HepG2 (cell line): Measurements from ENCODE around the gene HTRA1. TPM values are rescaled to one million over a fixed set of nuclear protein-coding genes. Genes with fewer than 3 reads are reported as not detected.

Source experiments
- ATAC-seq: fragments of 200-7000 bp; cut with Tn5 transposase; 3 replicates; pipeline ENCODE4 v1.9.1; 2020; ENCODE audit warnings: mild to moderate bottlenecking, moderate library complexity
- BruUV-seq: library from RNA; stranded (reverse); fragments of 400-500 nt; replicated peaks from 2 replicates; lab custom pipeline; 2021; lab: Mats Ljungman, UMichigan
- CTCF ChIA-PET: fragments of 300-600 bp; formaldehyde crosslinking; extraction: SDS; loops from one replicate; lab custom pipeline; 2021; ENCODE audit warnings: low total read pairs, inconsistent platforms, low intra/inter-chr PET ratio; lab: Yijun Ruan, JAX
- POLR2A ChIA-PET: fragments of 350-600 bp; sonication (Branson Sonifier 250); formaldehyde crosslinking; loops from one replicate; lab custom pipeline; 2020; ENCODE audit warnings: antibody characterized with exemption, inconsistent platforms; lab: Yijun Ruan, JAX
- DNase-seq: peaks from one replicate; pipeline ENCODE4 v3.0.0-alpha.2; 2015; ENCODE audit warnings: low spot score
- FAIRE-seq: peaks from 3 replicates; lab custom pipeline; 2011; peaks lifted over from hg19 to GRCh38; lab: Jason Lieb, UNC
- H2AFZ ChIP-seq: one replicate; pipeline ENCODE4 v1.6.1; 2011; ENCODE audit warnings: low read length, inconsistent platforms
- H3K27ac ChIP-seq: fragments of 300-600 bp; 3 replicates; pipeline ENCODE4 v1.8.0; 2011; ENCODE audit warnings: mixed run types, mild to moderate bottlenecking, mixed read lengths, low read length, inconsistent platforms; ENCODE audit not compliant: insufficient read depth; ENCODE audit errors: extremely low read length
- H3K27me3 ChIP-seq, 2 experiments: fragments of 200-600 bp in 1 of 2; 2 replicates in 1 of 2; 3 replicates in 1 of 2; pipeline versions ENCODE4 v1.6.0 to v1.8.0; 2011; ENCODE audit warnings: low read length in 2 of 2, mild to moderate bottlenecking in 2 of 2, moderate library complexity in 2 of 2, inconsistent platforms in 1 of 2; ENCODE audit not compliant: insufficient read depth in 2 of 2, control insufficient read depth in 1 of 2
- H3K36me3 ChIP-seq, 2 experiments: fragments of 200-600 bp in 1 of 2; replicated peaks in 1 of 2; 2 replicates in 1 of 2; 3 replicates in 1 of 2; pipeline versions ENCODE4 v1.5.1 to v1.8.0; 2011; ENCODE audit warnings: low read length in 2 of 2, inconsistent platforms in 1 of 2; ENCODE audit not compliant: insufficient read depth in 2 of 2, control insufficient read depth in 1 of 2
- H3K4me1 ChIP-seq: 2 replicates; pipeline ENCODE4 v1.5.1; 2012; ENCODE audit warnings: low read length, inconsistent platforms; ENCODE audit not compliant: insufficient read depth
- H3K4me2 ChIP-seq: 2 replicates; pipeline ENCODE4 v1.6.0; 2011; ENCODE audit warnings: low read depth, low read length, inconsistent platforms
- H3K4me3 ChIP-seq, 3 experiments: fragments of 200-600 bp in 1 of 3; sonication (generic), shearing (Covaris generic) in 1 of 3; replicated peaks in 1 of 3; 2 replicates each; pipeline ENCODE4 v1.5.1; 2011 to 2016; ENCODE audit warnings: low read length in 3 of 3, inconsistent platforms in 2 of 3, low read depth in 2 of 3, mild to moderate bottlenecking in 2 of 3, control low read depth in 1 of 3, mixed read lengths in 1 of 3; ENCODE audit not compliant: insufficient read depth in 1 of 3
- H3K79me2 ChIP-seq: one replicate; pipeline ENCODE4 v1.6.1; 2011; ENCODE audit warnings: low read length, inconsistent platforms; ENCODE audit not compliant: insufficient read depth
- H3K9ac ChIP-seq: 2 replicates; pipeline ENCODE4 v1.6.0; 2011; ENCODE audit warnings: mild to moderate bottlenecking, low read depth, low read length, inconsistent platforms; ENCODE audit not compliant: insufficient read depth
- H3K9me3 ChIP-seq: 2 replicates; pipeline ENCODE4 v1.5.1; 2012; ENCODE audit warnings: mild to moderate bottlenecking, low read length
- H4K20me1 ChIP-seq: 2 replicates; pipeline ENCODE4 v1.6.0; 2011; ENCODE audit warnings: inconsistent platforms, mild to moderate bottlenecking, low read length, moderate library complexity; ENCODE audit not compliant: insufficient read depth
- DBP ChIP-seq: sonication (generic); formaldehyde crosslinking; IDR thresholded peaks from 2 replicates; pipeline ENCODE4 v1.4.0; 2020; ENCODE audit warnings: missing genetic modification reagents; ENCODE audit errors: not compliant biosample characterization
- KLF13 ChIP-seq: sonication (generic); formaldehyde crosslinking; IDR thresholded peaks from 2 replicates; pipeline ENCODE4 v1.4.0; 2020; ENCODE audit warnings: mild to moderate bottlenecking, missing genetic modification reagents
- SNAI1 ChIP-seq: sonication (generic); formaldehyde crosslinking; IDR thresholded peaks from 2 replicates; pipeline ENCODE4 v1.5.0; 2020; ENCODE audit warnings: mild to moderate bottlenecking, missing genetic modification reagents, borderline replicate concordance
- ZBTB33 ChIP-seq: sonication (generic); formaldehyde crosslinking; IDR thresholded peaks from 2 replicates; pipeline ENCODE4 v1.4.0; 2020; ENCODE audit warnings: missing genetic modification reagents
- ZNF3 ChIP-seq: IDR thresholded peaks from 2 replicates; pipeline ENCODE4 v1.7.0; 2017; ENCODE audit warnings: inconsistent platforms
- ZNF616 ChIP-seq: sonication (generic); formaldehyde crosslinking; IDR thresholded peaks from 2 replicates; pipeline ENCODE4 v1.5.0; 2020; ENCODE audit warnings: low read depth, mild to moderate bottlenecking, missing genetic modification reagents
- ZNF784 ChIP-seq: sonication (generic); formaldehyde crosslinking; IDR thresholded peaks from 2 replicates; pipeline ENCODE4 v1.5.1; 2020; ENCODE audit warnings: missing genetic modification reagents, mild to moderate bottlenecking, borderline replicate concordance
- WGBS: methylation state at CpG from one replicate; pipeline ENCODE4 v1.1.6; 2017; ENCODE audit warnings: low lambda C conversion rate; 5-methylcytosine and 5-hydroxymethylcytosine counted together
- in situ Hi-C: cut with HindIII; loops from 2 replicates; pipeline ENCODE4 v1.10.0; 2017; ENCODE audit warnings: low pct_unique_long_range_greater_than_20kb; ENCODE audit not compliant: extremely low pct_ligation_motif_present
- intact Hi-C: fragments of 100-400 bp; cut with micrococcal nuclease; formaldehyde crosslinking; loops from one replicate; pipeline ENCODE4 v1.10.0; 2022; ENCODE audit not compliant: unreplicated experiment
- polyA plus RNA-seq, 8 experiments: library from polyadenylated mRNA; depleted of rRNA in 3 of 8; stranded (reverse) in 7 of 8; unstranded in 1 of 8; fragments of >200 nt; fragmentation: Illumina TruSeq in 4 of 8; extraction: Trizol in 4 of 8; gene quantifications; 2 replicates each; pipeline versions ENCODE4 v1.2.1 to v1.2.3, GENCODE V29; 2011 to 2016; ENCODE audit warnings: low read depth in 4 of 8, missing spikeins in 1 of 8, mixed read lengths in 1 of 8; ENCODE audit not compliant: insufficient read depth in 1 of 8
- total RNA-seq, 5 experiments: library from RNA; depleted of rRNA; stranded (reverse); fragments of >200 nt; fragmentation: Illumina TruSeq; extraction: Trizol; gene quantifications; 2 replicates each; pipeline ENCODE4 v1.2.3, GENCODE V29; 2016; ENCODE audit warnings: low read depth in 1 of 5

Gene HTRA1
- total and polyA plus RNA-seq, 2 of the 13 experiments (the other 11 are each of a cell fraction or from before 2014, with no cell fraction given): 0.11 to 0.40 TPM

DNA sequence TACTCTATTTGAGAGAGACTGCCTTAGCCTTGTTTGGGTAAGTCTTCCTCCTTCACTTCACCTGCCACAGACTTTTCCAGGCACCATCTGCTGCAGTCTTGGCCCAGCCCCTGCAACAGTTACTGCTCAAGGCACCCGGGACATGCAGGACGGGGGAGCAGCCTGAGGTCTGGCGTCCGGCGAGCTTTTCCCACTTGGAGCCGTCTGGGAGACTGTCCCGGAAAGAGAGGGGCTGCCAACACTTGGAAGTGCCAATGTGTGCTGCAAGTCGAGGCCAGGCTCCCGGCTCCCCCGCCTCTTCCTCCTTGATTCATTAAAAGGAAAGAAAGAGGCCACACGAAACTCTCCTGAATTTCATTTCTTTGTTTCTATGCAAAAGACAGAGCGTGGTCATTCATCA is 13.7 kb downstream of the HTRA1 start:
- POLR2A ChIA-PET: no interaction called here

More for the DNA sequence above, 13.7 kb downstream of the HTRA1 start:
- intact Hi-C loops: no loop called here
- H3K36me3 ChIP-seq: no peaks in the 10 kb centered on the region
- no TSS peak for BruUV-seq
- WGBS: 38% methylated on average over 12 of the region's 12 CpGs
- H2AFZ ChIP-seq: no peak overlapping the region
- H3K9ac ChIP-seq: no peak overlapping the region
- no peak overlapping the region for H3K4me2 ChIP-seq
- H3K27me3 ChIP-seq: peaks cover 2 to 60% of the 10 kb centered on the region in 2 experiments; a peak in 4 of 5 replicates
- no peak overlapping the region for H3K27ac ChIP-seq
- no peak for ATAC-seq
- H3K4me1 ChIP-seq: 0 out of 2 replicates have a peak, but pooled peaks cover 8% of the 10 kb centered on the region
- H4K20me1 ChIP-seq: no peaks in the 10 kb centered on the region
- TF ChIP-seq ZBTB33 (CRISPR knock-in tag) (no peak), ZNF784 (CRISPR knock-in tag) (no peak), ZNF616 (CRISPR knock-in tag) (no peak), SNAI1 (CRISPR knock-in tag) (no peak), DBP (CRISPR knock-in tag) (no peak), ZNF3 (CRISPR knock-in tag) (no peak), KLF13 (CRISPR knock-in tag) (no peak)
- no peak for FAIRE-seq
- no peak for DNase-seq
- in situ Hi-C loops: no loop called here
- CTCF ChIA-PET: no interaction called here
- no peaks in the 10 kb centered on the region for H3K79me2 ChIP-seq
- H3K4me3 ChIP-seq: no peak overlapping the region
- no peaks in the 10 kb centered on the region for H3K9me3 ChIP-seq
